ENCODE results near the gene LIPI.

The LIPI gene

DNA sequence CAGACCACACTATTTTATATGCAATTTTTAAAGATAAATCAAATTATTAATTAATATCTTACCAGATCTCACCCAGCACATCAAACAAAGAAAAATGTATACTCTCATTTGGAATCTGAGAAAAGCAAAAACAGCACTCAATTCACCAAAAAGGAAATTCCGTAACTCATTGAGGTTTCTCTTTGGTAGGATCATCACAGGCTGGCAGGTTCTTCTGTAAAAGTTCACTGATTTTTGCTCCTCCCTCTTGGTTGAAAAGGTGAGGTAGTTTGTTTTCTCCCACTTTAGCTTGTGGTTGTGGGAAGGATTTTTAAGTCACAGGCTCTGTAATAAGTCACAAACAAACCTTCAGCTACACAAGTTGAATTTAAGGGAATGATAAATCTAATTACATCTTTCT, at the start of gene LIPI:
Gene LIPI, minus strand, starts transcription at position 218 of the 400 bp plus-strand sequence. Its CDS starts 110 bp downstream, at position 108.
- DNase-seq, result no peak

DNA sequence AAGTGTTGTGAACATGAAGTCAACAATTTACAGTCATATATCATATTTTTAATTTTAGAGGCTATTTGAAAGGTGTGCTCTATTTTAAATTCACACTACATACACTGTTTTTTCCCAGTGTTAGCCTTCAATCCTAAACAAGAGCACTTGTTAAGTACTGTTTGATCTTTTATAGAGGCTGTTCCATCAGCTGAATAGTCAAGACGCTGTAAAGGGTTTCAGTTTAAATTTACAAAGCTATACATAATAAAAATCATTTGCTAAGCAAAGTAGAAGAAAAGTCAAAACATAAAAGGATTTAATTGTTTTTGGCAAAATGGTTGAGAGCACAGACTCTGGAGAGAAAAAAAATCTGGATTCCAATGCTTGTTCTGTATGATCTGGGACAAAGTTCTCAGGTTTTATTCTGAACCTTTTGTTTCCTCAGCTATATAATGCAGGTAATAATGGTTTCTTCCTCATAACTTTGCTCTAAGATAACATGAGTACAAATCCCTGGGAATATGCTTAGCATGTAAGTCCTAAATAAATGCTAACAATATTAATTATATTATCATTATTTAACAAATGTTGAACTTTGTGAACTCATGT, 49.5 kb upstream of the LIPI start:
- DNase-seq, result no peak

DNA sequence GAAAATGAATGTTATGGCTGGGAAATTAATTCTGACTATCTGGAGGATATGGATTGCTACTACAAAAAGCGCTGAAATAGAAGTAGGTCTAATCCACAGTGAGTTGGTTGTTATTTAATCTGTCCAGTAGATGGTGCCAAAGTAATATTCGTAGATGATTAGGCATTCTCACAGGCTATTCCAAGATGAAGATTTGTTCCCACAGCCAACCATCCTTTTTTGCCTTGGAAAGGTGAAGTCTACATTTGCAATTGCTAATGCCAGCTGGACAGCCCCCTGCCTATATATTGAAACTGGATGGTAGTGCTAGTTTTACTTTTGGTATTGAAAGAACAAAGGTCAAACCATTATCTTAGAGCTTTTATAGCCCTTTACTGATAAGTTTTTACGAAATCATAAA, 49.0 kb upstream of the LIPI start:
- DNase-seq, result no peak

DNA sequence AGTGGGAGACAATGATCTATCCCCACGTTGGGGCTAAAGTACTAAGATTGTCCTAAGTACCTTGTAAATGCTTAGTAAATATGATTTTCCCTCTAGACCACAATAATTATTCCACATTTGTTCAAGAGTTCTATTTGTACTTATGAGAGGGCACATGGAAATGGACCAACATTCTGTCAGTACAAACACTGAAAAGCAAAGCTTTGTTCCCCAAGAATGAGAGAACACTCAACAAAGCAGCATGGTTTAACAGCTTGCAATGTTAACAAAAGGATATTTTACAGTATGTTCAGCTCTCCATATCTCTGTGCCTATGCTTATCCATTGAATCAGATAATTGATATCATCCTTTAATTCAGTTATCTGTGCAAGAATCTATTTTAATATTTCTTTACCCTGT, 40.6 kb upstream of the LIPI start:
- DNase-seq, result no peak

DNA sequence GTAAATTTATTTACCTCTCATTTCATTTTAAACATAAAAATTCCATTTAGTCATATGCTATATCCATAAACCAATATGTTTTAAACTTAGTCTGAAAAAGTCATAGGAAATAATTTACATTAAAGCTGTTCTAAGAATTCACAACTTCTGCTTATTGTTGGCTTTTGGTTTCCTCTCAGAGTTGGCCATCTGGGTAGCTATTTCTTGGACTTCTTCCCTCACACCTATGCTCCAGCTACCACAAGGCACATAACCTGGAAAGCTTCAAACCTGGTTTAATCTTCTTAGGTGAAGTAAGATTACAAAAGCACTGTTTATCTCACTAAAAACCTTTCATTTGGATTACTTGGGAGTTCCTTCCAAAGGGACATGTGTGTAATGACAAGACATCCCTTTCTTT, 35.0 kb upstream of the LIPI start:
- DNase-seq, result no peak

DNA sequence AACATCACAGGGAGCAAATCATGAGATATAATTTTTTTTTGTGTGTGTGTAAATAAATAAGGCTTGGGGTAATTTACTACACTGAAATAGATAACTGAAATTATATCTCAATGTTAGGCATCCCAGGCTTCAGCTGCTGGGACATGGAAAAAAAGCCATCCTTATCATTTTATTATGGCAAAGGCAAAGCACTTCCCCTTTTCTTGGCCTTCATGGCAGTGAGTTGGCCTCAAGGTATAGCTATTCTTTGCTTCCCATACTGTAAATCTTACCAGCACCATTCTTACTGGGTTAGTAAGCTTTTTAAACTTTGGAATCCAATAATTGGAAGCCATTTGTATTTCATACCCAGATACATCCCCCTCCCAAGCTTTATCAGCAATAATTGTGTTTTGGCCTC, 34.2 kb upstream of the LIPI start:
- no peak for DNase-seq

DNA sequence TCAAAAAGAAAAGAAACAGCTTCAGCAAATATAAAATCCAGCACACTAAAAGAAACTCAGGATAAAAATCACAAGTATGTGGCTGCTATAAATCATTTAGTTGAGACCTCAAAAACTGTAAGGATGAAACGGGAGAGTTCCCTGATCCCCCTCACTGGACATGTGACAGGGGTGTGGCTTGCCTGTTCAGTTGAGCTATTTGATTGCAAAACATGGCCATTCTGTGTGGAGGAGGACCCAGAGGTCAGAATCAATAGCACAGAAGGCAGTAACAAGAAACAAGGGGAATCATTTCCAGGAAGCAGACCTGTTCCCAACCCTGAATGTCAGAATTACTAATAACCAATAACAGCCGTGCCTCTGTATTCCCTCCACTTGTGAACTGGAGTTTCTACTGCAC, 33.1 kb upstream of the LIPI start:
- DNase-seq, result no peak

DNA sequence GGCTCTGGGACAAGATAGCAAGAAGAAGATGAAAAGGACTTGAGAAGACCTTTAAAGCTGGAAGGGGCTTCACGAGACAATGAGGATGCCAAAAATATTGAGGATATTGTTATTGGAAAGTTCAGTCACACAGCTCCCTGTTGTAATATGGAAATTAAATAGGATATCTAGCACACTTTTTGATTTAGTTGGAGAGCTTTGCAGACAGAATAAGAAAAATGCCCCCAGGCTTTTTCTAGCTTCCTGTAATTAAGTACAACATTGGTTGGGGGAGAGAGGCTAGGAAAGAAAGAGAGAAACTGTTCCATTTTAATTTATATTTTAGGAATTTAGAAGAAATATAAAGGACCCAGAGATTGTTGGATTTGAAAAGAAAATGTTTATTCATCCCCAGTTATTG, 32.7 kb upstream of the LIPI start:
- no peak for DNase-seq

DNA sequence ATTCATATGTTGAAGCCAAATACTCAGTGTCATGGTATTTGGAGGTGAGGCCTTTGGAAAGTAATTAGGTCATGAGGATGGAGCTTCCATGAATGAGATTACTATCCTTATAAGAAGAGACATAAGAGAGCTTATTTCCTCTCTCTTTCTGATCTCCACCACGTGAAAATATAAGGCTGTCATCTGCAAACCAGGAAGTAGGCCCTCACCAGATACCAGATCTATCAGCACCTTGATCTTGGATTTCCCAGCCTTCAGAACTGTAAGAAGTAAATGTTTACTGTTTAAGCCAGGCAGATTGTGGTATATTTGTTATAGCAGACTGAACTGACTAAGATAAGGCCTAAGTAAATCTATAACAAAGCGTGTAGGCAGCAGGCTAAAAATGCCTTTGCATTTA, 30.5 kb upstream of the LIPI start:
- DNase-seq, result no peak

DNA sequence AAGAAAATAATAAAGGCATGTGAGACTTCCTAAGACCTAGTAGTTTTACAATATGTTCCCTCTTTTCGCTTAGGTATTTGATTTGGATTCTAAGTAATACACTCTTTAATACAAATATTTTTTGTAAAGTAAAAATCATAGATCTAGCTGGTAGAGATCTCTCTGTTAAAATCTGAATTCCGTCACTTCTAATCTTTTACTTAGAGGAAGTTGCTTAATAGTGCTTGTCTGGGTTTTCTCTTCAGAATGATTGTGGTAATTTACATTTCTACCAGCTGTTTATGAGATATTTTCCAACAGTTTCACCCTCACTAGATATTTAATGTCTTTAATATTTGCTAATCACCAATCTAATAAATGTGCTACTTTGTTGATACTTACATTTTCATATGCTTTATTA, 28.5 kb upstream of the LIPI start:
- no peak for DNase-seq

DNA sequence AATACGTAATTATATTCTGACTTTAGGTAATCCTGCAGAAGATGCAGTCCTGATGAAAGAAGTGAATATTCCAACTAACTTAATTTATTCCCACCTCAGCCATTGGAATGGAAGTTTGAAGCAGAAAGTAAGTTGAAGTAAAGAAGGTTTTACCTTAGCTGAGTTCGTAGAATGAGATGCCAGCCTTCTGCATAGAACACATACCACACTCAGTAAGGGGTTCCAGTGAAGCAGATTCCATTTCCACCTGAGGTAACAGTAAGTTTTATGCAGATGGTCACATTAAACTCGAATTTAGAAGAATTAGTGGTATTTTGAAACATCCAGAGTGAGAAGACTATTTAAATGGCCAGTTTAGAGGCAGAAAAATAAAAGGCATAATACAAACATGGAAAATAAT, 25.4 kb upstream of the LIPI start:
- no peak for DNase-seq

DNA sequence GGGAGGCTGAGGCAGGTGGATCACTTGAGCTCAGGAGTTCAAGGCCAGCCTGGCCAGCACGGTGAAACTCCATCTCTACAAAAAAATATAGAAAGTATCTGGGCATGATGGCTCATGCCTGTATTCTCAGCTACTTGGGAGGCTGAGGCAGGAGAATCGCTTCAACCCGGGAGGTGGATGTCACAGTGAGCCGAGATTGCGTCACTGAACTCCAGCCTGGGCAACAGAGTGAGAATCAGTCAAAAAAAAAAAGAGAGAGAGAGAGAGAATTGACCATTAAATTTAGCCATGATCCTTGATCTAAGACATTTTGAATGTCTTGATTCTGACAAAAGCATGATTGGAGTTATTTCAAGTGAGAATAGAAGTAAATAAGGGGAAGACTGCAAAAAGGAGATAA, 24.3 kb upstream of the LIPI start:
- no peak for DNase-seq

DNA sequence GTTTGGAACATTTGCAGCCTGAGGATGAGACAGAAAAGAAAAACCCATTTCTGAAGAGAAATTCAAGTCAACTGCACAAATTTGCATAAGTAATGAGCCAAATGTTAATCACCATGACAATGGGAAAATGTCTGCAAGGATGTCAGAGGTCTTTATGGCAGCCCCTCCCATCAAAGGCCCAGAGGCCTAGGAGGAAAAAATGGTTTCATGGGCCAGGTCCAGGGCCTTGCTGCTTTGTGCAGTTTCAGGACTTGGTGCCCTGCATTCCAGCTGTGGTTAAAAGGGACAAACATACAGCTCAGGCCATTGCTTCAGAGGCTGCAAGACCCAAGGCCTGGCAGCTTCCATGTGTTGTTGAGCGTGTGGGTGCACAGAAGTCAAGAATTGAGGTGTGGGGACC, 18.6 kb upstream of the LIPI start:
- DNase-seq, result no peak

DNA sequence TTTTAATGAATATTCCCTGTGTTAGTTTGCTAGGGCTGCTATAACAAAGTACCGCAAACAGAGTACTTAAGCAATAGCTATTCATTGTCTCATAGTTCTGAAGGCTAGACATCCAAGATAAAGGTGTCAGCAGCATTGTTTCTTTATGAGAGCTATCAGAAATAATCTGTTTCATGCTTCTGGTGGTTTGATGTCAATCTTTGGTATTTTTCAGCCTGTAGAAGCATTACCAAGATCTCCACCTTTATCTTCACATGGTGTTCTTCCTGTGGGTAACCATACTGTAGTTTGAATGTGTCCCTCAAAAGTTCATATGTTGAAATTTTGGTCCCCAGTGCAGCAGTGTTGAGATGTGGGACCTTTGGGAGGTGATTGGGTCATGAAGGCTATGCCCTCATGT, 12.6 kb upstream of the LIPI start:
- DNase-seq, result no peak

DNA sequence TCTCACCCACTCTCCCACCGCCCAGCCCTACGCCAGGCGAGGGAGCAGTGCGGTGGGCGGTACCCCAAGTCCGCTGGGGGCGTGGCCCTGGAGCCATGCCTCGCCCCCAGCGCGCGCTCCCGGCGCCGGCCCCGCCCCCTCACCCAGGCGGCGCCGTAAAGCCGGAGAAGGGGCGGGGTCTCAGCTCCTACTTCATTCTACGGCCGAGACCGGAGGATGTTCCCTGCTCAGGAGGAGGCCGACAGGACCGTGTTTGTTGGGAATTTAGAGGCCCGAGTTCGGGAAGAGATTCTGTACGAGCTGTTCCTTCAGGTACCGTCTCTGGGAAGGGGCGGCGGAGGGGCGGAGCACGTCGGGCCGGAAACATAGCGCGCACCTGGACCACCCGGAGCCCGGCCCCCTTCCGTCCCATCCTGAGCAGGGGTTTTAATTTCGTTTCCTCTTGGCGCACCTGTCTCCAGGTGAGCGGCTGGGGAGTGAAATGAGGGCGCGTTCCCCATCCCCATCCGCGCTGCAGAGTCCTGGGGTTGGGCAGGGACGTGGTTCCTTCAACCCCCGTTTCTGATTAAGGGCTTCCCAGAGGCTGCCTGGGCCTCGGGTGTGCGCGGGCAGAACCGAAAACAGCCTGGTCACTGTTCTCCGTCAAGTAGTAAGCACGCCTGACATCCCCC, 5.4 kb upstream of the LIPI start, which contains the start of gene RBM11:
Gene RBM11, plus strand, starts transcription at position 187 of the 671 bp plus-strand sequence. Its CDS starts 30 bp downstream, at position 217.
- peak in 54 of 56 donors; percentile 2 to 80 (median 49) for DNase-seq

DNA sequence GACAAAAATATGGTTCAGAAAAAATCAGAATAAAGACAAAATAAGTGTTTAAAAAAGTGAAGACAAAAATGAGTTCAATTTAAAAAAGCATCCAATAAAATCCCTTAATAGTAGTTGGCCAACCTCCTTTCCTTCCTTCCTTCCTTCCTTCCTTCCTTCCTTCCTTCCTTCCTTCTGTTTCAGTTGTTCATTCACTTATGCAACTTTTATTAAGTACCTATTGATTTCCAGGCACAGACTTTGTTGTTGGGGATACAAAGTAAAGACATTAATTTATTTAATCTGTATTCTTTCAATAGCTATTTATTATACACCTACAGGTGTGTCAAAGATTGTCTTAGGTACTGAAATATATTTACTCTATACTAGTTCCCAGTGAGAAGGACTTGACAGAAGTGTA, 2.4 kb upstream of the LIPI start:
- DNase-seq, result no peak

DNA sequence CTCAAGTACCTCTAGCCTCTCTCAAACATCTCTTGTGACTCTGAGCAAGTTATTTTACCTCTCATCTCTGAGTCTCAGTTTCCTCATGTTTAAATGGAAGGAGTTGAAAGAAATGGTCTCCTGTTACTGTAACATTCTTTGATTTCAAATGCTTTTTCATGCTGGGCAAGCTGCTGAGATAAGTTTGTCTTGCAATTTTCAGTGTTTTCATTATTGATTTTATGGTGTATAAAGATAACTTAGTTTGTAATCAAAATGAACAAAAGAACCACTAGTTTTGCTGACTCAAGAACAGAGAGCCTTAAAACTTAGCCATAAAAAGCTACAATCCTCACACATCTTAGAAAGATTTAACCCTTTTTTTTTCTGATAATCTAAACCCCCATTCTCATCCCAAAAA, 4.5 kb downstream of the LIPI start:
- no peak for DNase-seq

DNA sequence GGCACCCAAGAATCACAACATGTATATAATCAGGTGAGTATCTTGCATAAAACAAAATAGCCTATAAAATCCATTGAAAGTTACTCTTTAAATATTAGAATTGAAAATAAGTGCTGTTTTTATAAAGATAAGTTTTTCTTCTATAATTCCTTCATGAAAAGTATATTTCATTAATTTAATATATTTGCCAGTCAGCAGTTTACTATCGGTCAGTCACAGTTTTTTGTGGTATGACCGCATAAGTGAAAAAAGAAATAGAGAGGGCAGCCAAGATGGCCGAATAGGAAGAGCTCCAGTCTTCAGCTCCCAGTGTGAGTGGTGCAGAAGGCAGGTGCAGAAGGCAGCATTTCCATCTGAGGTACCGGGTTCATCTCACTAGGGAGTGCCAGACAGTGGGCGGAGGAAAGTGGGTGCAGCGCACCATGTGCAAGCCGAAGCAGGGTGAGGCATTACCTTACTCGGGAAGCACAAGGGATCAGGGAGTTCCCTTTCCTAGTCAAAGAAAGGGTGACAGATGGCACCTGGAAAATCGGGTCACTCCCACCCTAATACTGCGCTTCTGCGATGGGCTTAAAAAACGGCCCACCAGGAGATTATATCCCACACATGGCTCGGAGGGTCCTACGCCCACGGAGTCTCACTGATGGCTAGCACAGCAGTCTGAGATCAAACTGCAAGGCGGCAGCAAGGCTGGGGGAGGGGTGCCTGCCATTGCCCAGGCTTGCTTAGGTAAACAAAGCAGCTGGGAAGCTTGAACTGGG, 44.1 kb downstream of the LIPI start:
- peak in 10 of 56 donors; percentile 1 to 35 (median 4) for DNase-seq

DNA sequence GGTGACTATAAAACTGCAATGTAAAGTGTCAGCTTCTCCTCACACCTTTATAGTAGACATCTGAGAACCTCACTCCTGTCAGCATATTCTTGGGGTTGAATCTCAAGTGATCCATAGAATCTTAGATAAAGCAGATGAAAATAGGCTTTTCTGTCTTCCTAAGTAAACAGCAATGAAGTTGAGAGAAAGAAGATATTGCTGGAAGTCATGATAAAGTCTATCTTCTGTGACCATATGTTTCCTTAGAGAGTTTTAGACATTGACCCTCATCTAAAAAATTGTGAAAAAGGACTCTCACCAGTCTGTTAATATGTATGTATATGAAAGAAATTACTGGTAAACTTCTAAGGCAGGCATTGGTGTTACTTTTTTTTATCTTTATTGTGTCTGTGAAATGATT, 66.8 kb downstream of the LIPI start:
- DNase-seq, result no peak

DNA sequence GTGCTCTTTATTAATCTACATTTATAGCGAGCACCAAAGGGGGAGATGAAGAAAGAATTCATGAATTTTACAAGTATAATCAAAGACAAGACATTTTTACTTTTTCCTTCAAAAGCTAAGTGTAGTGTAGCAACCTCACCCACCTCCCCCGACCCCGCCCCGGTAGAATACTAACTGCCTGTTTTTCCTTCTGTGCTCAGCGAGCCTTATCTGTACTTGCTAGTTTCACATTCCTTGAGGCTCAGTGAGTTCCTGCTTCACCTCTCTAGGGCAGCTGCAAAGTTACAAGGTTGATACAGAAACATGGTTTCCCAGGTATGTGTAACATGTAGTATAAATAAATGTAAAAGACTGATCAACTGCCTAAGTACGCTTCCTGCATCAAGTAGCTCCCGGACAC, 86.5 kb downstream of the LIPI start:
- DNase-seq, result no peak

DNA sequence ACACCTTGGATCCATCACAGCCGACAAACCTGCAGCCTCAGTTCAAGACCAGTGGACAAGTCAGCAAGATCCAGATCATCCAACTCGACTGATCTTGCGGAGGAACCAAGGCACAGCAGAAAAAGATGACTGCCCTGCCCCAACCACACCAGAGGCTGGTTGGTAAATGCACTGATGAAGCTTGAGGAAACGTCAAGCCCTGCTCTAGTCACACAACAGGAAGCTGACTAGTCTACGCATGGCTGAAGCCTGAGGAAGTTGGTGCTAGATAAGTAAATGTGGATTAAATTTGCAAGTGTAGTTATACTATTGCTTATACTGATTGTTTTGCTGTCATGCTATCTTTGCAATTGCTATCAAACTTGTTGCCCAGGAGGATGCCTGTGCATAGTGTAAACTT, 89.0 kb downstream of the LIPI start:
- no peak for DNase-seq

DNA sequence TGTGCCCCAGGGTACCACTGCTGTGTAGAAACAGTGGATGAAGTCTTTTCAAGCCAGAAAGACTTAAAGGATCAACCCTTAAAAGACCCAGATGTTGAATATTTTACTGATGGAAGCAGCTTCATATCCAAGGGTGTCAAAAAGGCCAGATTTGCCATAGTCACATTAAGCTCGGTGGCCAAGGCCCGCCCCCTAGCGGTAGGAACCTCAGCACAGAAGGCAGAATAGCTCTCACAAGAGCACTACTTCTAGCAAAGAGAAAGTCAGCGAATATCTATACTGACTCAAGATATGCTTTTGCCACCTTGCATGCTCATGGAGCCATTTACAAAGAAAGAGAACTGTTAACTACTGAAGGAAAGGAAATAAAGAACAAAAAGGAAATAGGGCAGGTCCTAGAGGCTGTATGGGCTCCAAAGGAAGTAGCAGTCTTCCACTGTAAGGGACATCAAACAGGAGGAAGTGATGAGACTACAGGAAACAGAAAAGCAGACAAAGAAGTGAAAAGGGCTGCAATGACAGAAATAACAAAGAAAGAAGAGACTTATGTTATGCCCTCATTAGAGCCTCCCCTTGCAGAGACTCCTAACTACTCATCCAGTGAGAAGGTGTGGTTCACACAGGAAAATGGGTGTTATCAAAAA, 90.5 kb downstream of the LIPI start:
- DNase-seq, result peak in 29 of 56 donors; percentile 1 to 69 (median 12)

Measured in nucleus accumbens (tissue), 56 donors.